HCT116 (cell line): ENCODE results near the gene B4GALNT3. TPM values are rescaled to one million over a fixed set of nuclear protein-coding genes. Genes with fewer than 3 reads are reported as not detected.

Source experiments
- ATAC-seq: fragments of 200-7000 bp; cut with Tn5 transposase; 2 replicates; pipeline ENCODE4 v1.9.1; 2020; ENCODE audit warnings: mild to moderate bottlenecking, moderate library complexity
- BruUV-seq: library from RNA; stranded (reverse); fragments of 400-500 nt; replicated peaks from 2 replicates; lab custom pipeline; 2021; lab: Mats Ljungman, UMichigan
- CTCF ChIA-PET: fragments of 300-600 bp; sonication (Branson Sonifier 250); formaldehyde crosslinking; loops from one replicate; lab custom pipeline; 2021; ENCODE audit warnings: antibody characterized with exemption; lab: Charles Lee
- POLR2A ChIA-PET: fragments of 300-600, 350-600 bp; sonication (Branson Sonifier 250); formaldehyde crosslinking; loops from one replicate; lab custom pipeline; 2021; ENCODE audit warnings: antibody characterized with exemption; lab: Charles Lee
- RAD21 ChIA-PET, 2 experiments: fragments of 300-600 bp; sonication (Branson Sonifier 250); formaldehyde crosslinking; loops; one replicate each; lab custom pipeline; 2023; ENCODE audit warnings: low total read pairs in 2 of 2; ENCODE audit not compliant: uncharacterized antibody in 2 of 2, unreplicated experiment in 2 of 2, low non-redundant PET in 1 of 2; lab: Charles Lee
- DNase-seq: peaks from one replicate; pipeline ENCODE4 v3.0.0-alpha.2; 2010; ENCODE audit warnings: low read depth, low spot score
- H2AFZ ChIP-seq: fragments of 200-600 bp; shearing (Covaris generic), sonication (generic); 2 replicates; pipeline ENCODE4 v1.6.1; 2017; ENCODE audit warnings: low read depth, mixed run types, mixed read lengths, antibody characterized with exemption, low read length; ENCODE audit not compliant: poor library complexity, severe bottlenecking
- H3K27ac ChIP-seq: 2 replicates; pipeline ENCODE4 v1.5.1; 2012; ENCODE audit warnings: low read depth, low read length
- H3K27me3 ChIP-seq: fragments of 200-600 bp; sonication (generic); 2 replicates; pipeline ENCODE4 v1.6.1; 2016; ENCODE audit warnings: mixed run types, low read length, mixed read lengths; ENCODE audit not compliant: insufficient read depth
- H3K36me3 ChIP-seq, 2 experiments: fragments of 200-500 bp in 1 of 2; fragments of 200-600 bp in 1 of 2; sonication (Bioruptor generic) in 1 of 2; sonication (generic) in 1 of 2; 2 replicates each; pipeline versions ENCODE4 v1.5.1 to v1.6.1; 2014 to 2016; ENCODE audit warnings: low read length in 2 of 2, inconsistent platforms in 1 of 2, mixed read lengths in 1 of 2, mixed run types in 1 of 2; ENCODE audit not compliant: insufficient read depth in 2 of 2, control insufficient read depth in 1 of 2
- H3K4me1 ChIP-seq, 2 experiments: fragments of 200-600 bp in 1 of 2; sonication (generic) in 1 of 2; 2 replicates each; pipeline versions ENCODE4 v1.5.1 to v1.6.1; 2012 to 2017; ENCODE audit warnings: low read length in 2 of 2, inconsistent platforms in 1 of 2, mild to moderate bottlenecking in 1 of 2, mixed read lengths in 1 of 2, mixed run types in 1 of 2, moderate library complexity in 1 of 2; ENCODE audit not compliant: insufficient read depth in 2 of 2, control insufficient read depth in 1 of 2
- H3K4me2 ChIP-seq: fragments of 200-600 bp; sonication (generic); 2 replicates; pipeline ENCODE4 v1.6.1; 2017; ENCODE audit warnings: mixed run types, low read length, mixed read lengths
- H3K4me3 ChIP-seq, 2 experiments: fragments of 200-600 bp in 1 of 2; sonication (generic) in 1 of 2; replicated peaks in 1 of 2; 2 replicates each; pipeline ENCODE4 v1.5.1; 2011 to 2016; ENCODE audit warnings: low read length in 2 of 2, control low read depth in 1 of 2, low read depth in 1 of 2, mild to moderate bottlenecking in 1 of 2, mixed read lengths in 1 of 2, mixed run types in 1 of 2
- H3K79me2 ChIP-seq: fragments of 200-600 bp; sonication (generic); 2 replicates; pipeline ENCODE4 v1.6.1; 2017; ENCODE audit warnings: mild to moderate bottlenecking, mixed run types, low read length, moderate library complexity, mixed read lengths; ENCODE audit not compliant: insufficient read depth
- H3K9ac ChIP-seq: fragments of 200-600 bp; sonication (generic); 2 replicates; pipeline ENCODE4 v1.6.1; 2016; ENCODE audit warnings: low read length, mixed read lengths
- H3K9me2 ChIP-seq: fragments of 200-600 bp; sonication (generic), shearing (Covaris generic); 2 replicates; pipeline ENCODE4 v1.6.1; 2017; ENCODE audit warnings: mixed run types, mild to moderate bottlenecking, moderate library complexity; ENCODE audit not compliant: insufficient read depth
- H3K9me3 ChIP-seq, 2 experiments: fragments of 200-500 bp in 1 of 2; fragments of 200-600 bp in 1 of 2; sonication (Bioruptor generic) in 1 of 2; sonication (generic) in 1 of 2; 2 replicates each; pipeline ENCODE4 v1.6.1; 2014 to 2017; ENCODE audit warnings: low read length in 2 of 2, mixed read lengths in 2 of 2, inconsistent platforms in 1 of 2, low read depth in 1 of 2, mild to moderate bottlenecking in 1 of 2, mixed run types in 1 of 2, moderate library complexity in 1 of 2; ENCODE audit not compliant: control insufficient read depth in 1 of 2, insufficient read depth in 1 of 2
- H4K20me1 ChIP-seq: fragments of 200-600 bp; sonication (generic), shearing (Covaris generic); 2 replicates; pipeline ENCODE4 v1.6.1; 2017; ENCODE audit warnings: mixed run types, mild to moderate bottlenecking, moderate library complexity; ENCODE audit not compliant: insufficient read depth
- CBX3 ChIP-seq: IDR thresholded peaks from 2 replicates; pipeline ENCODE4 v1.6.1; 2012; ENCODE audit warnings: low read depth
- CEBPB ChIP-seq: IDR thresholded peaks from 2 replicates; pipeline ENCODE4 v1.6.1; 2012; ENCODE audit warnings: low read depth
- ELF1 ChIP-seq: IDR thresholded peaks from 2 replicates; pipeline ENCODE4 v1.6.1; 2012; ENCODE audit warnings: low read depth, borderline replicate concordance
- EZH2 ChIP-seq: fragments of 200-600 bp; sonication (generic); IDR thresholded peaks from 2 replicates; pipeline ENCODE4 v1.6.1; 2017; ENCODE audit warnings: antibody characterized with exemption, mixed run types
- EZH2phosphoT487 ChIP-seq: fragments of 200-600 bp; IDR thresholded peaks from 2 replicates; pipeline ENCODE4 v1.6.1; 2018; ENCODE audit warnings: antibody characterized with exemption, borderline replicate concordance
- FOSL1 ChIP-seq: IDR thresholded peaks from 2 replicates; pipeline ENCODE4 v1.6.1; 2012; ENCODE audit warnings: low read depth
- JUND ChIP-seq: IDR thresholded peaks from 2 replicates; pipeline ENCODE4 v1.6.1; 2012
- POLR2A ChIP-seq: IDR thresholded peaks from 2 replicates; pipeline ENCODE4 v1.7.0; 2011; ENCODE audit warnings: borderline replicate concordance; ENCODE audit not compliant: insufficient read depth, insufficient read length; ENCODE audit errors: extremely low read depth
- POLR2AphosphoS5 ChIP-seq: IDR thresholded peaks from 2 replicates; pipeline ENCODE4 v1.6.1; 2011; ENCODE audit warnings: mild to moderate bottlenecking, low read depth, low read length, moderate library complexity
- RAD21 ChIP-seq: IDR thresholded peaks from 2 replicates; pipeline ENCODE4 v1.6.1; 2012; ENCODE audit warnings: low read depth, mild to moderate bottlenecking
- SP1 ChIP-seq: IDR thresholded peaks from 2 replicates; pipeline ENCODE4 v1.6.1; 2012; ENCODE audit warnings: low read depth
- TCF7L2 ChIP-seq: IDR thresholded peaks from 2 replicates; pipeline ENCODE4 v1.7.0; 2011; ENCODE audit warnings: borderline replicate concordance, inconsistent platforms; ENCODE audit not compliant: insufficient read depth, insufficient read length; ENCODE audit errors: extremely low read depth
- YY1 ChIP-seq: IDR thresholded peaks from 2 replicates; pipeline ENCODE4 v1.6.1; 2011; ENCODE audit warnings: low read length, low read depth, moderate library complexity, mild to moderate bottlenecking; ENCODE audit not compliant: insufficient replicate concordance; ENCODE audit errors: extremely low read depth
- ZFX ChIP-seq: fragments of 450-650 bp; IDR thresholded peaks from 2 replicates; pipeline ENCODE4 v1.6.1; 2017
- intact Hi-C: fragments of 100-400 bp; cut with micrococcal nuclease; formaldehyde crosslinking; loops from 2 replicates; pipeline ENCODE4 v1.10.0; 2022
- total RNA-seq: library from RNA; stranded (reverse); gene quantifications from one replicate; pipeline ENCODE4 v1.2.1, GENCODE V29; 2021; ENCODE audit not compliant: unreplicated experiment
- TF ChIP-seq, protein P1 (sequence below): IDR thresholded peaks from 2 replicates; pipeline ENCODE4 v1.6.1; 2012; ENCODE audit warnings: low read depth
- TF ChIP-seq, protein P2 (sequence below): IDR thresholded peaks from 2 replicates; pipeline ENCODE4 v1.6.1; 2011; ENCODE audit warnings: mild to moderate bottlenecking, low read length, moderate library complexity; ENCODE audit not compliant: insufficient replicate concordance; ENCODE audit errors: extremely low read depth
- TF ChIP-seq, protein P3 (sequence below), 3 experiments: fragments of 200-600 bp in 1 of 3; sonication (generic) in 1 of 3; IDR thresholded peaks in 2 of 3; conservative IDR thresholded peaks in 1 of 3; 2 replicates each; pipeline ENCODE4 v1.5.1; 2012 to 2017; ENCODE audit warnings: low read depth in 2 of 3, low read length in 2 of 3, antibody characterized with exemption in 1 of 3, borderline replicate concordance in 1 of 3, control low read depth in 1 of 3, mild to moderate bottlenecking in 1 of 3, mixed read lengths in 1 of 3, mixed run types in 1 of 3, moderate library complexity in 1 of 3; ENCODE audit not compliant: insufficient read depth in 1 of 3

The B4GALNT3 gene
- total RNA-seq, 1 experiment from 2014 or later, result 18.2 TPM

DNA sequence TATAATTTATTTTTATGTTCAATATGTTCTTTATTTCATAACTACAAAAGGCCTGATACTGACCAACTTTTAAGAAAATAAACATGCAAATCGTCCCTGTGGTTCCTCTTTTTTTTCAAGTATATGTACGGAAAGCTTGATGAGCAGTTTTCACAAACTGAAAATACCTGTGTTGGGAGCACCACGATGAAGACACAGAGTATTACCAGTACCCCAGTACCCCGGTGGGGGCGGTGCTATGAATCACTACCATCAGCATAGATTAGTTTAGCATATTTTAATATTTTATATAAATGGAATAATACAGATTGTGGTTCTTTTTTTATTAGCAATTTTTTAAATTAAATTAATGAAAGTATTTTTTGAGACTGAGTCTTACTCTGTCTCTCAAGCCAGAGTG lies 7.0 kb downstream of the B4GALNT3 start:
- CTCF ChIA-PET, result no interaction called here
- Histone ChIP-seq H3K27me3 (no peaks in the 10 kb centered on the region), H3K9me3 (no peaks in the 10 kb centered on the region), H3K27ac (no peak overlapping the region), H3K4me3 (no peak overlapping the region), H3K36me3 (no peaks in the 10 kb centered on the region), H4K20me1 (no peaks in the 10 kb centered on the region), H3K79me2 (no peaks in the 10 kb centered on the region), H3K4me1 (peaks cover 41 to 47% of the 10 kb centered on the region in 2 experiments), H2AFZ (no peak overlapping the region), H3K9me2 (no peaks in the 10 kb centered on the region), H3K4me2 (no peak overlapping the region), H3K9ac (no peak overlapping the region)
- DNase-seq (no peak), ATAC-seq (no peak)
- intact Hi-C loops, result no loop called here
- RAD21 ChIA-PET, result no interaction called here
- POLR2A ChIA-PET, result no interaction called here
- TF ChIP-seq TCF7L2 (no peak), POLR2A (no peak), CBX3 (no peak), FOSL1 (no peak), YY1 (no peak), ELF1 (no peak), RAD21 (no peak), EZH2phosphoT487 (no peak), ZFX (no peak), EZH2 (no peak), SP1 (no peak), JUND (no peak), CEBPB (no peak), POLR2AphosphoS5 (no peak)
- TF ChIP-seq, protein P1, sequence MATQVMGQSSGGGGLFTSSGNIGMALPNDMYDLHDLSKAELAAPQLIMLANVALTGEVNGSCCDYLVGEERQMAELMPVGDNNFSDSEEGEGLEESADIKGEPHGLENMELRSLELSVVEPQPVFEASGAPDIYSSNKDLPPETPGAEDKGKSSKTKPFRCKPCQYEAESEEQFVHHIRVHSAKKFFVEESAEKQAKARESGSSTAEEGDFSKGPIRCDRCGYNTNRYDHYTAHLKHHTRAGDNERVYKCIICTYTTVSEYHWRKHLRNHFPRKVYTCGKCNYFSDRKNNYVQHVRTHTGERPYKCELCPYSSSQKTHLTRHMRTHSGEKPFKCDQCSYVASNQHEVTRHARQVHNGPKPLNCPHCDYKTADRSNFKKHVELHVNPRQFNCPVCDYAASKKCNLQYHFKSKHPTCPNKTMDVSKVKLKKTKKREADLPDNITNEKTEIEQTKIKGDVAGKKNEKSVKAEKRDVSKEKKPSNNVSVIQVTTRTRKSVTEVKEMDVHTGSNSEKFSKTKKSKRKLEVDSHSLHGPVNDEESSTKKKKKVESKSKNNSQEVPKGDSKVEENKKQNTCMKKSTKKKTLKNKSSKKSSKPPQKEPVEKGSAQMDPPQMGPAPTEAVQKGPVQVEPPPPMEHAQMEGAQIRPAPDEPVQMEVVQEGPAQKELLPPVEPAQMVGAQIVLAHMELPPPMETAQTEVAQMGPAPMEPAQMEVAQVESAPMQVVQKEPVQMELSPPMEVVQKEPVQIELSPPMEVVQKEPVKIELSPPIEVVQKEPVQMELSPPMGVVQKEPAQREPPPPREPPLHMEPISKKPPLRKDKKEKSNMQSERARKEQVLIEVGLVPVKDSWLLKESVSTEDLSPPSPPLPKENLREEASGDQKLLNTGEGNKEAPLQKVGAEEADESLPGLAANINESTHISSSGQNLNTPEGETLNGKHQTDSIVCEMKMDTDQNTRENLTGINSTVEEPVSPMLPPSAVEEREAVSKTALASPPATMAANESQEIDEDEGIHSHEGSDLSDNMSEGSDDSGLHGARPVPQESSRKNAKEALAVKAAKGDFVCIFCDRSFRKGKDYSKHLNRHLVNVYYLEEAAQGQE, result no peak
- TF ChIP-seq, protein P2, sequence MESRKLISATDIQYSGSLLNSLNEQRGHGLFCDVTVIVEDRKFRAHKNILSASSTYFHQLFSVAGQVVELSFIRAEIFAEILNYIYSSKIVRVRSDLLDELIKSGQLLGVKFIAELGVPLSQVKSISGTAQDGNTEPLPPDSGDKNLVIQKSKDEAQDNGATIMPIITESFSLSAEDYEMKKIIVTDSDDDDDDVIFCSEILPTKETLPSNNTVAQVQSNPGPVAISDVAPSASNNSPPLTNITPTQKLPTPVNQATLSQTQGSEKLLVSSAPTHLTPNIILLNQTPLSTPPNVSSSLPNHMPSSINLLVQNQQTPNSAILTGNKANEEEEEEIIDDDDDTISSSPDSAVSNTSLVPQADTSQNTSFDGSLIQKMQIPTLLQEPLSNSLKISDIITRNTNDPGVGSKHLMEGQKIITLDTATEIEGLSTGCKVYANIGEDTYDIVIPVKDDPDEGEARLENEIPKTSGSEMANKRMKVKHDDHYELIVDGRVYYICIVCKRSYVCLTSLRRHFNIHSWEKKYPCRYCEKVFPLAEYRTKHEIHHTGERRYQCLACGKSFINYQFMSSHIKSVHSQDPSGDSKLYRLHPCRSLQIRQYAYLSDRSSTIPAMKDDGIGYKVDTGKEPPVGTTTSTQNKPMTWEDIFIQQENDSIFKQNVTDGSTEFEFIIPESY, result no peak
- TF ChIP-seq, protein P3, sequence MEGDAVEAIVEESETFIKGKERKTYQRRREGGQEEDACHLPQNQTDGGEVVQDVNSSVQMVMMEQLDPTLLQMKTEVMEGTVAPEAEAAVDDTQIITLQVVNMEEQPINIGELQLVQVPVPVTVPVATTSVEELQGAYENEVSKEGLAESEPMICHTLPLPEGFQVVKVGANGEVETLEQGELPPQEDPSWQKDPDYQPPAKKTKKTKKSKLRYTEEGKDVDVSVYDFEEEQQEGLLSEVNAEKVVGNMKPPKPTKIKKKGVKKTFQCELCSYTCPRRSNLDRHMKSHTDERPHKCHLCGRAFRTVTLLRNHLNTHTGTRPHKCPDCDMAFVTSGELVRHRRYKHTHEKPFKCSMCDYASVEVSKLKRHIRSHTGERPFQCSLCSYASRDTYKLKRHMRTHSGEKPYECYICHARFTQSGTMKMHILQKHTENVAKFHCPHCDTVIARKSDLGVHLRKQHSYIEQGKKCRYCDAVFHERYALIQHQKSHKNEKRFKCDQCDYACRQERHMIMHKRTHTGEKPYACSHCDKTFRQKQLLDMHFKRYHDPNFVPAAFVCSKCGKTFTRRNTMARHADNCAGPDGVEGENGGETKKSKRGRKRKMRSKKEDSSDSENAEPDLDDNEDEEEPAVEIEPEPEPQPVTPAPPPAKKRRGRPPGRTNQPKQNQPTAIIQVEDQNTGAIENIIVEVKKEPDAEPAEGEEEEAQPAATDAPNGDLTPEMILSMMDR (IDR thresholded peaks at IDR 0.05 in 2 of 3, conservative IDR thresholded peaks at IDR 0.05 in 1 of 3; ENCODE audit: borderline replicate concordance in 1 of 3, insufficient read depth in 1 of 3, low read depth in 2 of 3, low read length in 2 of 3), result no peak
- no TSS peak for BruUV-seq
